ENCODE results near the gene DDX42.
A peak's percentile ranks its signal among the peaks of the same experiment; 100 is the strongest.

DNA sequence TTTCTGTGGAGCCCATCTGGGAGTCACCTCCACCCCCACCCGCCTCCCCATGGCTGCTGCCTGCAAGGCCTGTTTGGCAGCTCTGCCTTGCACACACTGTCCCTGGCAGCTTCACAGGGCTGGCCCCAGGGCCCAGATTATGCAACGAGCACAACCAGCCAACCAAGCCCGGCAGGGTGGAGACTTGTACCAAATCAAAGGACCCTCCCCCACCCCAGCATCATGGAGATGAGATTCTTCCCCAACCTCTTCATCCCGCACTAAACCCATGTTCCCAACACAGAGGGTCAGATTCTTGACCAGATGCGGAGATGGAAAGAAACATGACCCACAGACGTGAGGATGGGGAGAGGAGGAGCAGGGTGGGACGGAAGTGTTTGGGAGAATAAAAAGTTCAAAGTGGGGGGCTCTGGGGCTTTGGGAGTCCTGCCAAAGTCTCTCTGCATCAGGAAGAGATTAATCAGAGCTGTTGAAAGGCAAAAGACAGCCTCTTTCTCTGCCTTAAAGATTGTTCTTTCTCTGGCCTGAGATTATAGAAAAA lies 64.7 kb downstream of the DDX42 start:
- TF ChIP-seq POLR2A (IDR thresholded peaks at IDR 0.05; ENCODE audit: low read depth) = no peak
- TF ChIP-seq EP300 (IDR thresholded peaks at IDR 0.05) = peak; percentile 67

Measured in esophagus muscularis mucosa (tissue), 2 donors.